Measurements from ENCODE around the gene RIPK1.

The RIPK1 gene

GRCh38 chr6:3162565-3163247, 94.4 kb downstream of the RIPK1 start:
- DNase-seq (peak; percentile 73), ATAC-seq (ENCODE audit: insufficient read depth, low read depth) (peak; percentile 82)
- Histone ChIP-seq H3K27me3 (ENCODE audit: insufficient read depth, low read length, poor library complexity) (peaks cover 63% of the 10 kb centered on the region), H3K36me3 (ENCODE audit: insufficient read depth, low read length) (no peaks in the 10 kb centered on the region), H2AFZ (ENCODE audit: low read depth, low read length) (peak overlapping the region; percentile 68), H3K79me2 (ENCODE audit: insufficient read depth, low read length) (no peaks in the 10 kb centered on the region), H3K27ac (ENCODE audit: low read length) (no peak overlapping the region), H3K4me3 (ENCODE audit: low read depth in 1 of 2, low read length in 2 of 2) (peak overlapping the region in 1 of 2 experiments; percentile 51; a peak in 2 of 4 replicates), H4K20me1 (ENCODE audit: insufficient read depth, low read length) (no peaks in the 10 kb centered on the region), H3K9me3 (ENCODE audit: insufficient read depth, low read length, severe bottlenecking) (no peaks in the 10 kb centered on the region), H3K4me1 (ENCODE audit: insufficient read depth, low read length) (peaks cover 26% of the 10 kb centered on the region), H3K9ac (ENCODE audit: low read depth, low read length) (peak overlapping the region; percentile 39; the same call in 1 of the 2 replicates), H3K4me2 (ENCODE audit: insufficient read depth, low read length) (peak overlapping the region; percentile 73)
- TF ChIP-seq CTCF (IDR thresholded peaks at IDR 0.05; ENCODE audit: borderline replicate concordance, extremely low read depth, low read length, poor library complexity, severe bottlenecking) (no peak), EZH2 (IDR thresholded peaks at IDR 0.05; ENCODE audit: borderline replicate concordance, low read depth, low read length, severe bottlenecking) (no peak)

DNA sequence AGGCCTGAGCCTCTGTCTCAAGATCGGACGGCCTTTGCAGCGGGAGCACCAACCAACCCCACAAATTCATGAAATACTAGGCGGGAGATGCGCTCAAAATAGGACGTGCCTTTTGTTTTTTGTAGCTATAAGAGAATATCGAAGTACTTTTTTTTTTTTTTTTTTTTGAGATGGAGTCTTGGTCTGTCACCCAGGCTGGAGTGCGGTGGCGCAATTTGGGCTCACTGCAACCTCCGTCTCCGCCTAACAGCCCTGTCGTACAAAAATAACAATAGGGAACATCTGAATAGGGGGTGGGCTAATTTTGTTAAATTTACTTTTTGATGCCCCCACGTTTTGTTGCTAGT, 94.9 kb downstream of the RIPK1 start:
- H3K9me3 ChIP-seq (ENCODE audit: insufficient read depth, low read length, severe bottlenecking), result no peaks in the 10 kb centered on the region
- peak overlapping the region; percentile 39; the same call in 1 of the 2 replicates for H3K9ac ChIP-seq (ENCODE audit: low read depth, low read length)
- no peaks in the 10 kb centered on the region for H4K20me1 ChIP-seq (ENCODE audit: insufficient read depth, low read length)
- TF ChIP-seq EZH2 (IDR thresholded peaks at IDR 0.05; ENCODE audit: borderline replicate concordance, low read depth, low read length, severe bottlenecking) (peak; percentile 58), CTCF (IDR thresholded peaks at IDR 0.05; ENCODE audit: borderline replicate concordance, extremely low read depth, low read length, poor library complexity, severe bottlenecking) (peak; percentile 5)
- H3K4me1 ChIP-seq (ENCODE audit: insufficient read depth, low read length), result peaks cover 21% of the 10 kb centered on the region
- H3K4me2 ChIP-seq (ENCODE audit: insufficient read depth, low read length), result peak overlapping the region; percentile 73
- peak overlapping the region in 1 of 2 experiments; percentile 51; a peak in 2 of 4 replicates for H3K4me3 ChIP-seq (ENCODE audit: low read depth in 1 of 2, low read length in 2 of 2)
- ATAC-seq (ENCODE audit: insufficient read depth, low read depth), result no peak
- H3K27me3 ChIP-seq (ENCODE audit: insufficient read depth, low read length, poor library complexity), result peaks cover 61% of the 10 kb centered on the region
- no peaks in the 10 kb centered on the region for H3K79me2 ChIP-seq (ENCODE audit: insufficient read depth, low read length)
- DNase-seq, result no peak
- H3K27ac ChIP-seq (ENCODE audit: low read length), result no peak overlapping the region
- H3K36me3 ChIP-seq (ENCODE audit: insufficient read depth, low read length), result no peaks in the 10 kb centered on the region
- peak overlapping the region; percentile 49; the same call in 1 of the 2 replicates for H2AFZ ChIP-seq (ENCODE audit: low read depth, low read length)

GRCh38 chr6:3164388-3164787, 96.1 kb downstream of the RIPK1 start:
- peaks cover 19% of the 10 kb centered on the region for H3K4me1 ChIP-seq (ENCODE audit: insufficient read depth, low read length)
- no peak for DNase-seq
- H3K36me3 ChIP-seq (ENCODE audit: insufficient read depth, low read length), result no peaks in the 10 kb centered on the region
- H3K9ac ChIP-seq (ENCODE audit: low read depth, low read length), result no peak overlapping the region
- no peak overlapping the region for H2AFZ ChIP-seq (ENCODE audit: low read depth, low read length)
- no peak overlapping the region for H3K4me2 ChIP-seq (ENCODE audit: insufficient read depth, low read length)
- no peak for ATAC-seq (ENCODE audit: insufficient read depth, low read depth)
- H4K20me1 ChIP-seq (ENCODE audit: insufficient read depth, low read length), result no peaks in the 10 kb centered on the region
- TF ChIP-seq EZH2 (IDR thresholded peaks at IDR 0.05; ENCODE audit: borderline replicate concordance, low read depth, low read length, severe bottlenecking), result no peak
- TF ChIP-seq CTCF (IDR thresholded peaks at IDR 0.05; ENCODE audit: borderline replicate concordance, extremely low read depth, low read length, poor library complexity, severe bottlenecking), result no peak
- H3K9me3 ChIP-seq (ENCODE audit: insufficient read depth, low read length, severe bottlenecking), result no peaks in the 10 kb centered on the region
- peaks cover 57% of the 10 kb centered on the region for H3K27me3 ChIP-seq (ENCODE audit: insufficient read depth, low read length, poor library complexity)
- no peak overlapping the region for H3K4me3 ChIP-seq (ENCODE audit: low read depth in 1 of 2, low read length in 2 of 2)
- H3K79me2 ChIP-seq (ENCODE audit: insufficient read depth, low read length), result no peaks in the 10 kb centered on the region
- H3K27ac ChIP-seq (ENCODE audit: low read length), result no peak overlapping the region
